MM.1S (cell line): ENCODE measurements around the gene DPPA5.
A peak's percentile ranks its signal among the peaks of the same experiment; 100 is the strongest.

Experiments
- EZH2 ChIP-seq: fragments of 300-600 bp; sonication (generic); optimal IDR thresholded peaks from 2 replicates; pipeline ENCODE3; 2017; ENCODE audit warnings: low read depth, mild to moderate bottlenecking, antibody characterized with exemption, low read length, mixed read lengths
- EZH2phosphoT487 ChIP-seq: fragments of 300-600 bp; sonication (generic); IDR thresholded peaks from 2 replicates; pipeline ENCODE4 v1.6.1; 2018; ENCODE audit warnings: antibody characterized with exemption, low read length
- TF ChIP-seq, protein P1 (sequence below): fragments of 300-600 bp; sonication (generic); IDR thresholded peaks from 2 replicates; pipeline ENCODE4 v1.5.1; 2016; ENCODE audit warnings: antibody characterized with exemption, low read length, mixed read lengths

DNA sequence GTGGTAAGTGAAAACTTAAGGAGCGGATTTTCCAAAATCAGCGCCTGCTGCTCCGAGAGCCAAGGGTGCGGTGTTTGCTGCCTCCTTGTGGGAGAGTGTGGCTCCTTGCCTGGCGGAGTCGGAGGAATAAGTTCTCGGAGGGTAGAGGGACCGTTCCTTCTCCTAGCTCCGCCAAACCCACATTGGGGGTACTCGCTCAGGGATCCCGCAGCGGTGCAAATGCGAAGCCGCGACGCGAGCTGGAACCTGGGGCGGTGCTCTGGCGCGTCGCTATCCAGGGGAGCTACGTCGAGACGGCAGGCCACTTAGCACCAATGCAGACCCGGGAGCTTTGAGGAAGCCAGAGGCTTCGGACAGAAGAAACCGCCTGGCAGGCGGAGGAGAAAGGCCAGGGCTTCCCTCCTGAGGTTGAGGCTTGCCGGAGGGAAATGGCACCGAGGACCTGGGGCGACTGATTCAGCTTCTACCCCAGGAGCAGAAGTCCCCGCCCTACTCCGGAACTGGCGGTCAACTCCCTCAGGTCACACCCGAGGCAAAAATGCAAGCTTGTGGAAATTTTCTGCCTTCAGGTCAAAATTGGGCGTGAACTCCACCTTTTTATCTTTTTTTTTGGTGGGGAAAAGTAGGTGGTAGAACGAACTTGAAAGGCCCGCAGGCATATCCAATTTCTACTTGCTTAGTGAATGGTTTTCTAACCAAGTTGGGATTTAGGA lies 34.9 kb upstream of the DPPA5 start:
- TF ChIP-seq, protein P1, sequence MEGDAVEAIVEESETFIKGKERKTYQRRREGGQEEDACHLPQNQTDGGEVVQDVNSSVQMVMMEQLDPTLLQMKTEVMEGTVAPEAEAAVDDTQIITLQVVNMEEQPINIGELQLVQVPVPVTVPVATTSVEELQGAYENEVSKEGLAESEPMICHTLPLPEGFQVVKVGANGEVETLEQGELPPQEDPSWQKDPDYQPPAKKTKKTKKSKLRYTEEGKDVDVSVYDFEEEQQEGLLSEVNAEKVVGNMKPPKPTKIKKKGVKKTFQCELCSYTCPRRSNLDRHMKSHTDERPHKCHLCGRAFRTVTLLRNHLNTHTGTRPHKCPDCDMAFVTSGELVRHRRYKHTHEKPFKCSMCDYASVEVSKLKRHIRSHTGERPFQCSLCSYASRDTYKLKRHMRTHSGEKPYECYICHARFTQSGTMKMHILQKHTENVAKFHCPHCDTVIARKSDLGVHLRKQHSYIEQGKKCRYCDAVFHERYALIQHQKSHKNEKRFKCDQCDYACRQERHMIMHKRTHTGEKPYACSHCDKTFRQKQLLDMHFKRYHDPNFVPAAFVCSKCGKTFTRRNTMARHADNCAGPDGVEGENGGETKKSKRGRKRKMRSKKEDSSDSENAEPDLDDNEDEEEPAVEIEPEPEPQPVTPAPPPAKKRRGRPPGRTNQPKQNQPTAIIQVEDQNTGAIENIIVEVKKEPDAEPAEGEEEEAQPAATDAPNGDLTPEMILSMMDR = peak; percentile 29
- TF ChIP-seq EZH2 (no peak), EZH2phosphoT487 (no peak)
